Inflammatory macrophage (primary cell): Measurements from ENCODE around the gene ZNF428.
"Not testable (repeated sequence)": the region's sequence is repeated elsewhere in the genome, so short reads cannot be mapped to it uniquely, and the experiment has no call there.

Experiments used
- DNase-seq, 2 donors: peaks; one replicate each; pipeline ENCODE4 v3.0.0-alpha.2; 2020 to 2022
- total RNA-seq, 18 experiments: gene quantifications; one replicate each; lab custom pipeline; 2026; ENCODE audit warnings: mixed read lengths in 6 of 18, inconsistent platforms in 2 of 18; lab: John Stamatoyannopoulos, UW

Gene ZNF428, protein sequence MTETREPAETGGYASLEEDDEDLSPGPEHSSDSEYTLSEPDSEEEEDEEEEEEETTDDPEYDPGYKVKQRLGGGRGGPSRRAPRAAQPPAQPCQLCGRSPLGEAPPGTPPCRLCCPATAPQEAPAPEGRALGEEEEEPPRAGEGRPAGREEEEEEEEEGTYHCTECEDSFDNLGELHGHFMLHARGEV
- total RNA-seq = 4.8 to 20.4 (median 10.7) reads per million in 18 experiments

DNA sequence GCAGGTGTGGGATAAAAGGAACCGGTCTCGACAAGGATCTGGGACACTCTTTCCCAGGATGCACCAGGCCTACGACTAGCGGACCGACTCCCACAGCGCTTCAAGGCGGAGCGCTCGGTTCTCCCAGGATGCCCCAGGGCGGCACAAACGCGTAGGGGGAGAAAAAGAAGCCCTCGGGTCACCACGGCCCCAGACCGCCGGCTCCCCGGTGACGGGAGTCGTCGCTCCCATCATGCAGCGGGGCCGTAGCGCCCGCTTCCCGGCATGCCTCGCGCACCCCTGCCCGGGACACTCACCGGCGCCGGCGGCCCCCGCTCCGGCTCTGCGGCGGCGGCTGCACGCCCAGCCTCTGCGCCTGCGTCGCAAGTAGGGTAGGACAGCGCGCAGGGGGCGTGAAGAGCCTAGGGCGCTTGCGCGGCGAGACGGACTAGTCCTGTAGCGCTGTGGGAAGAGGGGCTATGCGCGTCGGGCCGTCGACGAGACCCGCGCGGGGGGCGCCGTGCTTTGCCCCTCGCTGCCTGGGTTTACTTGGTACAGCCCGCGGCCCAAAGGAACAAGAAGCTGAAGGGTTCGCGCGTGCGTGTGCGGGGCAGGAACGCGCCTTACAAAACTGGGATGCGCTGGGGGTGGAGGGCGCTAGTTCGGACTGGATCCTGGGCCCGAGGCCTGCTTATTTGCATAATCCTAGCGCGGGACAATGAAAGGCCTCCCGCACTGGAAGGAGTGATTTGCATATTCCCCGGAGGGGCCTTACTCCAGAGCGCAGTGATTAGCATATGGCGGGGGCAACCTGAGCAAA is at the start of gene ZNF428:
TSS of gene ZNF428 (minus strand) at position 368 of the 799 bp plus-strand sequence. CDS start 5,325 bp downstream, outside the sequence.
- DNase-seq = peak; percentile 81 to 91

DNA sequence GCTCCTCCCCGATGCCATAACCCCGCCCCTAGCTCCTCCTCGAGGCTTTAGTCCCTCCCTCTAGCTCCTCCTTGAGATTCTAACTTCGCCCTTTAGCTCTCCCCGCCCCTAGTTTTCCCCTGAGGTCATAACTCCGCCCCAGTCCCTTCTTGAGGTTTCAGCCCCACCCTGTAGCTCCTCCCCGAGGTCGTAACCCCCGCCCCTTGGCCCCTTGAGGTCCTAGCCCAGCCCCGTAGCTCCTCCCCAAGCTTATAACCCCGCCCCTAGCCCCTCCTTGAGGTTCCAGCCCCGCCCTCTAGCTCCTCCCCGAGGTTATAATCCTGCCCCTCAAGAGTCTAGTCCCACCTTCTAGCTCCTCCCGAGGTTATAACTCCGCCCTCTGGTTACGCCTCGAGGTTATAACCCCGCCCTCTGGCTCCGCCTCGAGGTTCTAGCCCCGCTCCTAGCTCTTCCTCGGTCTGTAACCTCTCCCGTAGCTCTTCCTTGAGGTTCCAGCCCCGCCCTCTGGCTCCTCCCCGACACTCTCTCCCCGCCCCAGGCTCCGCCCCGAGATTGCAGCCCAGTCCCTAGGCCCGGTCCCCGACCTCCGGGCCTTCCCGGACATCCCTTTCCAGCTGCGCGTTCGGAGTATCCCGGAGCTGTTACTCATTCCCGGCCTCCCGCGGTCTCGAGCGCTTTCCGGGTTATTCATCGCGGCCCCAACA is 49.1 kb upstream of the ZNF428 start:
- peak; percentile 100 for DNase-seq

DNA sequence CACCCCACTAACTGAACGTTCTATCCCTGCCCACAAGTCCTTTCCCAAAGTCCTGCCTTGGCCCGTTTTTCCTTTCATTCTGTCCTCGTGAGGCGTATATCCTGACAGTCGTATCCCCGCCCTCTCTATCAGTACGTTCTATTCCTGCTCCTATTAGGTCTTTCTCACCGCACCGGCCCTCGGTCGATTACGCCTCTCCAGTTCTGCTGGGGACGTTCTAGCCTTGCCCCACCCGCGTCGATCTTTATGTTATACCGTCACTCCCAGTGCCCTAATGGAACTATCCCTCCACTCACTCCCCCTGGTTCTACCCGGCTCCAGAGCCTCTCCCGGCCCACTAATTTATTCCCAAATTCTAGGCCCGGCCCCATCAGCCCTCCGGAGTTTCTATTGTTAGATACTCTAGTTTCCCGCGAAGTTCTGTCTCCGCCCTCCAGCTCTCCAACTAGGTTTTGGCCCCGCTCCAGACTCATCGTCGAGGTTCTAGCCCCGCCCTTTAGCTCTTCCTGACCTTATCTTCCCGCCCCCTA is 48.5 kb upstream of the ZNF428 start:
- DNase-seq = no peak

DNA sequence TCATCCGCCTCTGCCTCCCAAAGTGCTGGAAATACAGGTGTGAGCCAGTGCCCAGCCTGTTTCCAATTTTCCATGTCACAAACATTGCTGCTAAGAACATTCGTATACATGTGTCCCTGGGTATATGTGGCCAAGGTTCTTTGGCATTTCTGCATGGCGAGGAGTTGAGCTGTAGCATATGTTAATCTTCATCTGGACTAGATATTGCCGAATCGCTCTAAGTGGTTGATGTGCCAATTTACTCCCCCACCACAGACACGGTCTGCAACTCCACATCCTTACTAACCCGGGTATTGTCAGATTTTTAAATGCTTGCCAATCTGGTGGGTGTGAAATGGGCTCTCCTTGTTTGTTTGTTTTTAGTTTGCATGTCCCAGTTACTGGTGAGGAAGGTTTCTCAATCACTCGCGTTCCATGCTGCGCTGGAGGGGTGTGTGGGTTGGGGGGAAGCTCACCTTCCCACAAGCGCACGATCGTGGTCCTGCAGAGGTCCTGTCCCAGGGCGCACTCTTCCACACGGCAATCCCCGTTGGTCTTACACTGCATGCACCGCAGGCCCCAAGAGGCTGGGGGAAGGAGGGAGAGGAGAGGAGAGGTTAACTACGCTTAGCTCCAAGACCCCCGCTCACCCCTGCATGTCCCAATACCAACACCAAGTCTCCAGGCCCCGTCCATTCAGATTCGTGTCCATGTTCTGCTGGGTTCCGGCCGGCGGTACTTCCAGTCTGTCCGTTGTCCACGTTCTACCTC is 47.9 kb upstream of the ZNF428 start:
- DNase-seq = peak in 1 of 2 donors; percentile 49

DNA sequence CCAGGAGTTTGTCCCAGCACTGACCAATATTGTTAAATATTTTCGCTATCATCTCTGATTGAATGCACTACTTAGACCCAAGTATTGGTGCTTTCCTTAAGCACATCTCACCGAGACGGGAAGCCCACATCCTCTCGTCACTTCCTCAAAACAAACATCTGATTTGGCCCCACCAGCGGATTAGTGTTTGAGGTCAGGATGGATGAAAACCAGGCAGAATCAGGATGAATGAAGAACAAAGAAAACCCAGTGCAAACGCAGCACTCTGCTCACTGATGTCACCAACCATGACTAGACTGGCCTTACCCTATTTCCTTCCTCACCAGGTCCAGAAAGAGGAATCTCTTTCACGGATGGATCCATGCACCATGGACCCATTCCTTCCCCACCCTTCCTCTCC is 44.6 kb upstream of the ZNF428 start:
- peak; percentile 56 to 57 for DNase-seq

DNA sequence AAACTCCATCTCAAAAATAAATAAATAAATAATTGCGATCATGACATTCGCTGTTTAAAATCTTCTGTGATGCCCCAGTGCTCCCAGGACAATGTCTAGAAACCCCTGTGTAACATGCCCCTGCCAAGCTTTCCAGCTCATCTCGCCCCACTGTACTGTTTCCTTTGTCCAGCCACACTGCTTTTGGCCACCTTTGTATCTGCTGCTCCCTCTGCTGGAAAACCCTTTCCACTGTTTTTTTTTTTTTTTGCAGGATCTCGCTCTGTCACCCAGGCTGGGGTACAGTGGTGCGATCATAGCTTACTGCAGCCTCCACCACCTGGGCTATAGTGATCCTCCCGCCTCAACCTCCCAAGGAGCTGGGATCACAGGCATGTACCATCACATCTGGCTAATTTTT is 43.1 kb upstream of the ZNF428 start:
- no peak for DNase-seq

DNA sequence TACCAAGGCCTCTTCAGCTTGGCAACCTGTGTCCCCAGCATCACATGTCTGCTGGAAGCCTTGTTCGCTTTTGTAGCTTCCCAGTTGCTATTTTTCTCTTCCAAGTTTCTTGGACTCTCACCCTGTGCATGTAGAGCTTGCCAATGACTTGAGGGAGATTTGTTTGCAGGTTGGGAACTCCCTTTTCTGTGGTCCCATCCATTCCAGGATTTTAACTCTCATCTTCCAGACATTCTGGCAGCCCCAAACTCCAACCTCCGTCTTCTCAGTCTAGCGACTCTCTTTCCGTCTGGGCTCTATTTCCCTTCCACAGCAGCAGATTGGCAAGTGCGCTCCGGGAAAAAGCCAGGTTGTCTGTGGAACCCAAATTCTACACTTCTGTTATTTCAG is 41.5 kb upstream of the ZNF428 start:
- no peak for DNase-seq

DNA sequence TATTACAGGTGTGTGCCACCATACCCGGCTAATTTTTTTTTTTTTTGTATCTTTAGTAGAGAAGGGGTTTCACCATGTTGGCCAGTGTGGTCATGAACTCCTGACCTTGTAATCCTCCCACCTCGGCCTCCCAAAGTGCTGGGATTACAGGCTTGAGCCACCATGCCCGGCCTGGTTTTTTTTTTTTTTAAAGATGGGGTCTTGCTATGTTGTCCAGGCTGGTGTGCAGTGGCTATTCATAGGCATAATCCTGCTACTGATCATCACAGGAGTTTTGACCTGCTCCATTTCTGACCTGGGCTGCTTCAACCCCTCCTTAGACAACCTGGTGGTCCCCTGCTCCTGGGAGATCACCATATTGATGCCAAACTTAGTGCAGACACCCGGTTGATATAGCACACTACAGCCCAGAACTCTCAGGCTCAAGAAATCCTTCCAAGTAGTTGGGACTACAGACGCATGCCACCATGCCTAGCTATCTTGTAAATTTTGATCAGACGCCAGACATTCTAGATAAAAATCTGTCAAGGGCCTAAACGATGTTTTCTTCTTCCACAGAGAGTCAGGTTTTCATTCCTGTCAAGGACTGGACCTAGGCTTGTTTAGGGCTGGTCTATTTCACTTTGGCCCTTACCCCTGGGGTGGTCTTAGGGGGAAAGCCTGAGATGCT is 41.0 kb upstream of the ZNF428 start:
- DNase-seq = no peak

DNA sequence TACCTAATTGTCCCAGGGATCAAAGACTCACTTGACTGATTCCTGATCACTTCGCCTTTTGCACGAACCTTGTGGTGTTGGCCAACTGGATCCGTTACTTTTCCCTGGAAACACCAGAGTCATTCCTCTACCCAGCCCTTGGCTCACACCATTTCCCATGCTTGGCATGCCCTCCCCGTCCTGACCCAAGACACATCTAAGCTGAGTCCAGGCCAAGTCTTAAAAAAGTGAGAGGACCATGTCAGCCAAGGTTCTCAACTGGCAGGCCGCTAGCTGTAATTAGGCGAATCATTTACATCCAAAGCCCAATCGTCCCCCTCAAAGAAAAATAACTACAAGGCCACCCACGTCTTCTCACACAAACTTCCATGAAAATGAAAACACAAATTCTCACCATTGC is 39.1 kb upstream of the ZNF428 start:
- no peak for DNase-seq

DNA sequence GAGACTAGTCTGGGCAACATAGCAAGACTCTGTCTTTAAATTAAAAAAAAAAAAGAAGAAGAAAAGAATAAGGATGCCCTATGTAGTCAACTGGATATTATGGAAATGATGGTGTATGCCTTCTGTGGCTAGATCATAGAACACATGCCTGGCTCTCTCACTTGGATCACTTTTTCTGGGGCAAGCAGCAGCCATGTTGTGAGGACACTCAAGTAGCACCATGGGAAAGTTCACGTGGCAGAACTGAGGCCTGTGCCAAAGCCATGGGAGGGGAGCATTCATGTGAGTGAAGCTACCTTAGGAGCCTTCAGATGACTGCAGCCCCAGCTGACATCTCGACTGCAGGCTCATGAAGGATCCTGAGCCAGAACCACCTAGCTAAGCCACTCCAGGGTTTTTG is 38.6 kb upstream of the ZNF428 start:
- no peak for DNase-seq

DNA sequence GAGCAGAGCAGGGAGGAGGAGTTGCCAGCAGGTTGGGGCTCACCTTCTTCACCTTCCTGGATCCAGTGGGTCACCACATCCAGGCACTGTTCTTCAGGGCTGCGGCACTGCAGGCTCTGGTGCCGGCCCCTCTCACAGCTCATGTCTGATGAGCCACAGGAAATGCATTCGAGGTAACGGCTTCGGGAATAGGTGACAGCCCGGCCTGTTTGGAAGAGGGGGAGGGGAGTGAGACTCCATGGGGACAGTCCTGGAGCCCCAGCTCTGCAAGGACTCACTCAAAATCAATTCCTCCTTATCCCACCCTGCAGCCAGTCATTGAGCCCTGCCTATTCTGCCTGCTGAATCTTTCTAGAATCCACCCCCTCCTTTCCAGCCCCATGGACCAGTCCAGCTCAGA is 37.0 kb upstream of the ZNF428 start:
- DNase-seq = no peak

DNA sequence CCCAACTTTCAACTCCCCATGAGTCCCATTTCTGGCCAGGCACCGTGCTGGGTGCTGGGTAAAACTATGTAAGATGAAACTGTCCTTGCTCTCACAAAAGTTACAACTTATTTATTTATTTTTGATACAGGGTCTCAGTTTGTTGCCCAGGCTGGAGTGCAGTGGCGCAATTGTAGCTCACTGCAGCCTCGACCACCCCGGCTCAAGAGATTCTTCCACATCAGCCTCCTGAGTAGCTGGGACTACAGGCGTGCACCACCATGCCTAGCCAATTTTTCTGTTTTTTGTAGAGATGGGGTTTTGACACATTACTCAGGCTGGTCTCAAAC is 33.1 kb upstream of the ZNF428 start:
- no peak for DNase-seq

DNA sequence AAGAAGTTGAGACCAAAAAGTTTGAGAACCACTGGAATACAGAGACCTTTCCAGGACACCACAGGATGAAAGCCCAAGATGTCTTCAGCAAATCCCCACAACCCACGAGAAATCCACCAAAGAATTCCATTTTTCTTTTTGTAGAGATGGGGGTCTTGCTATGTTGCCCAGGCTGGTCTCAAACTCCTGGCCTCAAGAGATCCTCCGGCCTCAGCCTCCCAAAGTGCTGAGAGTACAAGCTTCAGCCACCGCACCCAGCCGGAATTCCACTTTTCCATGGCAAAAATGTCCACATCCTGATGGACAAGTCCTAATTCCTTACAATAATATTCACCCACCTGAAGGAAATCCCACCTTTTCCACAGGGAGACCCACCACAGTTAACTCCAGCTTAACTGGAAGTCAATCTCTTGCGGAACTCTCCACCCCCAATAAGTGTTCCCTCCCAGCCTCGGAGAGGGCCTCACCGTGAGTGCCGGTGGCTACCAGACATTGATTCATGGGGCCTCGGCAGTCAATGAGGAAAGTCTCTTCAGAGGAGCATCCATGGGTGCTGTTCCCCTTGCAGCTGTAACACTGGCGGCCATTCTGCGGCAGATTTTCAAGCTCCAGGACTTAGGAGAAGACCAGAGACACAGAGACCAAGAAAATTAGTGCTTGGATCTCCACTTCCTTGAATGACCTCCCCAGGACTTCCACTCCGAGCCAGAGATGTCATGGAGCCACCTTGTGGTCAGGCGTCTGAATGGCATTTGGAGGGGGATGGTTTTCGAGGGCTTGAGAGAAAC is 32.5 kb upstream of the ZNF428 start:
- DNase-seq = peak; percentile 54 to 61

DNA sequence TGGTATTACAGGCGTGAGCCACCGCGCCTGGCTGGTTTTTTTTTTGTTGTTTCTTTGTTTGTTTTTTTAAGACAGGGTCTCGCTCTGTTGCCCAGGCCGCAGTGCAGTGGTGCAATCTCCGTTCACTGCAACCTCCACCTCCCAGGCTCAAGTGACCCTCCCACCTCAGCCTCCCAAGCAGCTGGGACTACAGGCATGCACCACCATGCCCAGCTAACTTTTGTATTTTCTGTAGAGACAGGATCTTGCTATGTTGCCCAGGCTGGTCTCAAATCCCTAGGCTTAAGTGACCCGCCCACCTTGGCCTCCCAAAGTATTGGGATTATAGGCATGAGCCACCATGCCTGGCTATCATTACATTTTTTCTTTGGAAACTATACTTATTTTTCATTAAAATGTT is 30.8 kb upstream of the ZNF428 start:
- DNase-seq = not testable (repeated sequence)

DNA sequence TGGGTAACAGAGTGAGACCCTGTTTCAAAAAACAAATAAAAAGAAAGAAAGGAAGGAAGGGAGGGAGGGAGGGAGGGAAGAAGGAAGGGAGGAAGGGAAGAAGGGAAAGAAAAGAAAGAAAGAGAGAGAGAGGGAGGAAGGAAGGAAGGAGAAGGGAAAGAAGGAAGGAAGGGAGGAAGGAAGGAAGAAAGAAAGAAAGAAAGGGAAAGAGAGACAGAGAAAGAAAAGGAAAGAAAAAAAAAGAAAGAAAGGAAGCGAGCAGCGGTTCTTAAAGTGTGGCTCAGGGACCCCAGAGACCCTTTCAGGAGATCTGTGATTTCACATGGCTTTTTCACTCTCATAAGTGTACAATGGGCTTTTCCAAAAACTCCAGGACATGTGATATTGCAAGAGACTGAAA is 30.1 kb upstream of the ZNF428 start:
- DNase-seq = no peak

DNA sequence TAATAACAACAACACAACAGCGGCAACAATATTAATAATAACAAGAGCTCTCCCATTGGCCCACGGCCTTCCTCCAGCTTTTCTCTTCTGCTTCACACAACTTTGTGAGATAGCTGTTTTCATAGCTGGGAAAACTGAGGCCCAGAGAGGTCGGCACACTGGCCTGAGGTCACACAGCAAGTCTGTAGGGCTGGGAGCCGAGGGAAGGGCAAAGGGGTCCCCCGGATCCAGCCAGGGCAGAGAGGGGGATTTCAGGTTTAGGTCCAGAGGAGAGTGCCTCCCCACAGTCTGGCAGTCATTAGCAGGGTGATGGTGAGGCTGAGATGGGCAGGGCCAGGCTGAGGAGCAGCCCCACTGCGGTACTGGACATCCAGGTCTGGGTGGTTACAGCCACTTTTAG is 29.2 kb upstream of the ZNF428 start:
- DNase-seq = no peak

DNA sequence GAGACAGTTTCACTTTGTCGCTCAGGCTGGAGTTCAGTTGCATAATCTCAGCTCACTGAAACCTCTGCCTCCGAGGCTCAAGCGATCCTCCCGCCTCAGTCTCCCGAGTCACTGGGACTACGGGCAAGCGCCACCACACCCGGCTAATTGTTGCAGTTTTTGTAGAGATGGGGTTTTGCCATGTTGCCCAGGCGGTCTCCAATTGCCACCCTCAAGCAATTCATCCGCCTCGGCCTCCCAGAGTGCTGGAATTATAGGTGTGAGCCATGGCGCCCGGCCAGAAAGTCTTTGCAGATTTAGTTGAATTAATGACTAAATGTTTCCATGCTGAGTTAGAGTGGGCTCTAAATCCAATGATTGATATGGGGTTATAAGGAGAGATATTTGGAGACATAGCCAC is 24.8 kb upstream of the ZNF428 start:
- DNase-seq = no peak

DNA sequence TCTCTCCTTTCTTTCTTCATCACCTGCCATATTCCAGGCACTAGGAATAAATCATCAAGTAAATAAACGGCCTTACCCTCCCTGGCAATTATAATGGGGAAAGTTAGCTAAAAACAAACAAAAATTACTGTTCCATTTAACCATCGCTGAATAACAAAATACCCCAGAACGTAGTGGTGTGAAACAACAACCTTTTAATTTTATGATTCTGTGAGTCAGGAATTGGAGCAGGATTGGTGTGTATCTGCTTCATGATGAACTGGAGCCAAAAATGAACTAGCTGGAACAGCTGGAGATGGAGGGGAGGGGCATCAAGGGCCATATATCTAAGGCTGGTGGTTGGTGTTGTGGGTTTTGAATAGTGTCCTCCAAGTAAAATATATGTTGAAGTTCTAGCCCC is 23.9 kb upstream of the ZNF428 start:
- DNase-seq = no peak

DNA sequence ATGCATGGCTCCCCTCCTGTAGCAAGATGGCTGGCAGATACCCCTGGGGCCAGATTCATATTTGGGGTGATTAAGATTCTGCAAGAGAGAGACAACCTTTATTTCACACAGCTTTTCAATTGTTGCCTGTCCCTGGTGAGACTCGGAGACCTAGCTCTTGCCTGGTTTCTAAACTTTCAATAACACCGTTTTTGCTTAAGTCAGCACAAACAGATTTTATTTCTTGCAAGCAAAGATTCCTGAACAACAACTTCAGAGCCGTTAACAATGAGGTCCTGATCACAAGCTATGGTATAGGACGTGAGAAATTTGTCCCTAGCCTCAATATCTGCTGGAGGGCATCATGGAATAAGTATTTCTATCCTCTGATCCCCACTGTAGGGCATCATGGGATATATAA is 23.1 kb upstream of the ZNF428 start:
- no peak for DNase-seq

DNA sequence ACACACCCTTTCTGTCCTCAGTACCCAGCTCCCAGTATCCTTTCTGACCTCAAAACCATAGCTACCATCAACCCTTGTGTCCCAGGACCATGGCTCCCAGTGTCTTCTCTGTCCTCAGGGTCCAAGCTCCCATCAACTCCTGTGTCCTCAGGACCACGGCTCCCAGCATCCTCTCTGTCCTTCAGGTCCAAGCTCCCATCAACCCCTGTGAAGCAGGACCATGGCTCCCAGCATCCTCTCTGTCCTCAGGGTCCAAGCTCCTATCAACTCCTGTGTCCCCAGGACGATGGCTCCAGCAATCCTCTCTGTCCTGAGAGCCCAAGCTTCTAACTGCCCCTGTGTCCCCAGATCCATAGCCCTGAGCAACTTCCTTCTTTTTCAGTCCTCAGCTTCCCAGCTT is 21.9 kb upstream of the ZNF428 start:
- no peak for DNase-seq

DNA sequence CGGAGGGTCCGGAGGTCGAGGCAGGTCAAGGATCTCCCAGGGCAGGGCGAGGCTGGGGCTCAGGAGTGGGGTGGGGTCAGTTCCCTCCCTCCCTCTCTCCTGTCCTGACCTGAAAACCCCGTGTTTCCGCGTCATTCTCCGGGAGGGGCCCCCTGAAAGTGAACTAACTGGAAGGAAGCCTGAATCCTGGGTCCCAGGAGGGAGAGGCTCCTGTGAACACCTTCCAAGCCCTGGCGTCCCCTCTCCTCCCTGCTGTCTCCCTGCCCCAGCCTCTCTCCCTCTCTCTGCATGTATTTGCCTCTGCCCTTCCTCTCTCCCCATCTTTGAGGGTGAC is 21.0 kb upstream of the ZNF428 start:
- DNase-seq = no peak
